Measurements from ENCODE around the gene BEND5. TPM values are rescaled to one million over a fixed set of nuclear protein-coding genes. Genes with fewer than 3 reads are reported as not detected.

The BEND5 gene
- polyA plus RNA-seq, 2 donors, result 0.71 to 1.4 TPM

DNA sequence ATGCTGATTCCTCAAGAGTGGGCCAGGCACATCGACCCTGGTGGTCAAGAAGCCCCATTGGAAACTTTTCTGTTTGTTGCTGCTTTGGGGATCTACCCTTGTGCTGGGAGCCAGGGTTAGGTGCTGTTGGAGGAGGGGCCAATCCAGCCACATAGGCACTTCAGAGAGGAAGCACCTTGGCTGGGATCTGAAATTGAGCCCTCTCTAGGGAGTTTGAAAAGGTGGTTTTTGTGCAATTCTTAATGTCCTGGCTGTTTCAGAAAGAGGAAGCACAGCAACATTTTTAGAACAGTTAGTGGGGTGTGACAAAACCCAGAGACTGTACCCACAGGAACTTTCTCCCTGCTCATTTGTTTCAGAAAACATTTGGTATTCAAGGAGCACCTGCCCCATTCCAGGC, 17.2 kb upstream of the BEND5 start:
- WGBS, 2 donors, result 61 to 62% methylated on average over 1 of the region's 1 CpG

GRCh38 chr1:48792961-48793360, 16.3 kb upstream of the BEND5 start:
- no peaks in the 10 kb centered on the region for H3K36me3 ChIP-seq (ENCODE audit: control insufficient read depth in 2 of 2, insufficient read depth in 2 of 2, low read length in 1 of 2)
- 51 to 61% methylated on average over 1 of the region's 1 CpG for WGBS, 2 donors
- H3K4me1 ChIP-seq (ENCODE audit: control insufficient read depth in 2 of 2, insufficient read depth in 2 of 2, low read length in 1 of 2), result no peaks in the 10 kb centered on the region
- no peaks in the 10 kb centered on the region for H3K27me3 ChIP-seq (ENCODE audit: control insufficient read depth in 1 of 2, insufficient read depth in 2 of 2, low read length in 2 of 2)
- no peaks in the 10 kb centered on the region for H3K9me3 ChIP-seq (ENCODE audit: control insufficient read depth in 2 of 2, insufficient read depth in 1 of 2, low read depth in 1 of 2, low read length in 1 of 2)
- no peak overlapping the region for H3K27ac ChIP-seq (ENCODE audit: low read depth in 2 of 2, low read length in 1 of 2)
- H3K4me3 ChIP-seq (ENCODE audit: low read depth in 1 of 2, low read length in 2 of 2), result no peak overlapping the region

More for the DNA sequence above, 17.2 kb upstream of the BEND5 start:
- Histone ChIP-seq H3K36me3 (ENCODE audit: control insufficient read depth in 2 of 2, insufficient read depth in 2 of 2, low read length in 1 of 2) (no peaks in the 10 kb centered on the region), H3K4me3 (ENCODE audit: low read depth in 1 of 2, low read length in 2 of 2) (no peak overlapping the region), H3K27ac (ENCODE audit: low read depth in 2 of 2, low read length in 1 of 2) (no peak overlapping the region), H3K9me3 (ENCODE audit: control insufficient read depth in 2 of 2, insufficient read depth in 1 of 2, low read depth in 1 of 2, low read length in 1 of 2) (no peaks in the 10 kb centered on the region), H3K4me1 (ENCODE audit: control insufficient read depth in 2 of 2, insufficient read depth in 2 of 2, low read length in 1 of 2) (no peaks in the 10 kb centered on the region), H3K27me3 (ENCODE audit: control insufficient read depth in 1 of 2, insufficient read depth in 2 of 2, low read length in 2 of 2) (no peaks in the 10 kb centered on the region)

- H3K4me3 ChIP-seq (ENCODE audit: low read depth in 1 of 2, low read length in 2 of 2), result no peak overlapping the region
- no peak overlapping the region for H3K27ac ChIP-seq (ENCODE audit: low read depth in 2 of 2, low read length in 1 of 2)
- no peaks in the 10 kb centered on the region for H3K4me1 ChIP-seq (ENCODE audit: control insufficient read depth in 2 of 2, insufficient read depth in 2 of 2, low read length in 1 of 2)
- no peaks in the 10 kb centered on the region for H3K36me3 ChIP-seq (ENCODE audit: control insufficient read depth in 2 of 2, insufficient read depth in 2 of 2, low read length in 1 of 2)
- no peaks in the 10 kb centered on the region for H3K27me3 ChIP-seq (ENCODE audit: control insufficient read depth in 1 of 2, insufficient read depth in 2 of 2, low read length in 2 of 2)
- no peaks in the 10 kb centered on the region for H3K9me3 ChIP-seq (ENCODE audit: control insufficient read depth in 2 of 2, insufficient read depth in 1 of 2, low read depth in 1 of 2, low read length in 1 of 2)
Measured at GRCh38 chr1:48790397-48790796, 13.7 kb upstream of the BEND5 start.

- Histone ChIP-seq H3K9me3 (ENCODE audit: control insufficient read depth in 2 of 2, insufficient read depth in 1 of 2, low read depth in 1 of 2, low read length in 1 of 2) (no peaks in the 10 kb centered on the region), H3K4me1 (ENCODE audit: control insufficient read depth in 2 of 2, insufficient read depth in 2 of 2, low read length in 1 of 2) (no peaks in the 10 kb centered on the region), H3K4me3 (ENCODE audit: low read depth in 1 of 2, low read length in 2 of 2) (no peak overlapping the region), H3K27ac (ENCODE audit: low read depth in 2 of 2, low read length in 1 of 2) (no peak overlapping the region), H3K27me3 (ENCODE audit: control insufficient read depth in 1 of 2, insufficient read depth in 2 of 2, low read length in 2 of 2) (no peaks in the 10 kb centered on the region), H3K36me3 (ENCODE audit: control insufficient read depth in 2 of 2, insufficient read depth in 2 of 2, low read length in 1 of 2) (no peaks in the 10 kb centered on the region)
- WGBS, 2 donors, result 33 to 46% methylated on average over 4 of the region's 4 CpGs
Measured at GRCh38 chr1:48789903-48790302, 13.2 kb upstream of the BEND5 start.

DNA sequence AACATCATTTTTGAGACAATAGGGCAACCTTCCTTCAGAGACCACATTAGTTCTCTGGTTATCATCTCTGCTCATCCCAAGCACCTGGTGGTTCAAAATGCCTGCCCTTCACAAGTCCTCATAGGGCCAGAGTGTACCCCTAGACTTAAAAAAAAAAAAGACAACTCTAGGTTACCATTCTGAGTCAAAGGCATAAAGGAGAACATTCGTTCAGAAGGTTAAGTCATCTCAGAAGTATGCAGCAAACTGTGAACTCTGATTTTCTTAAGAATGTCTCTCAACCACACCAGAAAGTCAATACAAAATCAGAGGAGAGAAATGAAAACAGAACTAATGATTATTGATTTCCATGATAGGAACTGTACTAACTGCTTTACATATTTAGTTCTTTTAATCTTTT, 9.2 kb upstream of the BEND5 start:
- Histone ChIP-seq H3K4me1 (ENCODE audit: control insufficient read depth in 2 of 2, insufficient read depth in 2 of 2, low read length in 1 of 2) (no peaks in the 10 kb centered on the region), H3K27ac (ENCODE audit: low read depth in 2 of 2, low read length in 1 of 2) (no peak overlapping the region), H3K4me3 (ENCODE audit: low read depth in 1 of 2, low read length in 2 of 2) (no peak overlapping the region), H3K36me3 (ENCODE audit: control insufficient read depth in 2 of 2, insufficient read depth in 2 of 2, low read length in 1 of 2) (no peaks in the 10 kb centered on the region), H3K27me3 (ENCODE audit: control insufficient read depth in 1 of 2, insufficient read depth in 2 of 2, low read length in 2 of 2) (no peaks in the 10 kb centered on the region), H3K9me3 (ENCODE audit: control insufficient read depth in 2 of 2, insufficient read depth in 1 of 2, low read depth in 1 of 2, low read length in 1 of 2) (no peaks in the 10 kb centered on the region)
- WGBS, 2 donors, result 80 to 85% methylated on average over 1 of the region's 1 CpG

DNA sequence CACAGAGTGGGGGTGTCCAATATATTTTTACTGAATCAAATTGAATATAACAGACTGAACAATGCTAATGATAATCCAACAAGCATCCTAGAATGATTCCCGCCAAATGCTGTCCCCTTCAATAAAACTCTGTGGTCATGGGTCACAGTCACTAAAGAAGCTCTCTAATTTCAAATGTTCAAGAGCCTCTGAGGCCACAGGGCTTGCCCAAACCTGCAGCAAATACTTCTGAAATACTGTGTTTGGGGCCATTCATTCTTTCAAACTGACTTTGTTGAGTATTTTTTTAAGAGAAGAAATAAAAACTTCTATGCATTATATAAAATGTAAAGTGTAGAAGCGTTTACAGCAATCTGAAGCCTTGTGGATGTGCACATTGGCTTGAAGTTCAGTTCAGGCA, 7.6 kb upstream of the BEND5 start:
- no peaks in the 10 kb centered on the region for H3K27me3 ChIP-seq (ENCODE audit: control insufficient read depth in 1 of 2, insufficient read depth in 2 of 2, low read length in 2 of 2)
- H3K9me3 ChIP-seq (ENCODE audit: control insufficient read depth in 2 of 2, insufficient read depth in 1 of 2, low read depth in 1 of 2, low read length in 1 of 2), result no peaks in the 10 kb centered on the region
- no peaks in the 10 kb centered on the region for H3K36me3 ChIP-seq (ENCODE audit: control insufficient read depth in 2 of 2, insufficient read depth in 2 of 2, low read length in 1 of 2)
- no peak overlapping the region for H3K4me3 ChIP-seq (ENCODE audit: low read depth in 1 of 2, low read length in 2 of 2)
- H3K4me1 ChIP-seq (ENCODE audit: control insufficient read depth in 2 of 2, insufficient read depth in 2 of 2, low read length in 1 of 2), result no peaks in the 10 kb centered on the region
- H3K27ac ChIP-seq (ENCODE audit: low read depth in 2 of 2, low read length in 1 of 2), result no peak overlapping the region
- WGBS, 2 donors, result 62 to 78% methylated on average over 2 of the region's 2 CpGs

GRCh38 chr1:48777219-48777895, 666 bp upstream of the BEND5 start:
- H3K9me3 ChIP-seq (ENCODE audit: control insufficient read depth in 2 of 2, insufficient read depth in 1 of 2, low read depth in 1 of 2, low read length in 1 of 2), result no peaks in the 10 kb centered on the region
- H3K27ac ChIP-seq (ENCODE audit: low read depth in 2 of 2, low read length in 1 of 2), result no peak overlapping the region
- H3K4me1 ChIP-seq (ENCODE audit: control insufficient read depth in 2 of 2, insufficient read depth in 2 of 2, low read length in 1 of 2), result peaks cover 0 to 2% of the 10 kb centered on the region in 2 donors
- H3K36me3 ChIP-seq (ENCODE audit: control insufficient read depth in 2 of 2, insufficient read depth in 2 of 2, low read length in 1 of 2), result no peaks in the 10 kb centered on the region
- 11% methylated on average over 17 of the region's 17 CpGs for WGBS, 2 donors
- no peaks in the 10 kb centered on the region for H3K27me3 ChIP-seq (ENCODE audit: control insufficient read depth in 1 of 2, insufficient read depth in 2 of 2, low read length in 2 of 2)
- peak overlapping the region; percentile 13 to 41 for H3K4me3 ChIP-seq (ENCODE audit: low read depth in 1 of 2, low read length in 2 of 2)

GRCh38 chr1:48775831-48776392, 779 bp downstream of the BEND5 start:
- Histone ChIP-seq H3K27ac (ENCODE audit: low read depth in 2 of 2, low read length in 1 of 2) (no peak overlapping the region), H3K4me3 (ENCODE audit: low read depth in 1 of 2, low read length in 2 of 2) (peak overlapping the region; percentile 3 to 41), H3K36me3 (ENCODE audit: control insufficient read depth in 2 of 2, insufficient read depth in 2 of 2, low read length in 1 of 2) (no peaks in the 10 kb centered on the region), H3K9me3 (ENCODE audit: control insufficient read depth in 2 of 2, insufficient read depth in 1 of 2, low read depth in 1 of 2, low read length in 1 of 2) (no peaks in the 10 kb centered on the region), H3K4me1 (ENCODE audit: control insufficient read depth in 2 of 2, insufficient read depth in 2 of 2, low read length in 1 of 2) (peaks cover 0 to 2% of the 10 kb centered on the region in 2 donors), H3K27me3 (ENCODE audit: control insufficient read depth in 1 of 2, insufficient read depth in 2 of 2, low read length in 2 of 2) (no peaks in the 10 kb centered on the region)
- WGBS, 2 donors, result 29 to 35% methylated on average over 7 of the region's 7 CpGs

GRCh38 chr1:48773133-48773532, 3.6 kb downstream of the BEND5 start:
- WGBS, 2 donors, result 83 to 91% methylated on average over 1 of the region's 1 CpG
- no peaks in the 10 kb centered on the region for H3K9me3 ChIP-seq (ENCODE audit: control insufficient read depth in 2 of 2, insufficient read depth in 1 of 2, low read depth in 1 of 2, low read length in 1 of 2)
- H3K36me3 ChIP-seq (ENCODE audit: control insufficient read depth in 2 of 2, insufficient read depth in 2 of 2, low read length in 1 of 2), result no peaks in the 10 kb centered on the region
- H3K27me3 ChIP-seq (ENCODE audit: control insufficient read depth in 1 of 2, insufficient read depth in 2 of 2, low read length in 2 of 2), result no peaks in the 10 kb centered on the region
- peaks cover 0 to 2% of the 10 kb centered on the region in 2 donors for H3K4me1 ChIP-seq (ENCODE audit: control insufficient read depth in 2 of 2, insufficient read depth in 2 of 2, low read length in 1 of 2)
- H3K27ac ChIP-seq (ENCODE audit: low read depth in 2 of 2, low read length in 1 of 2), result no peak overlapping the region
- no peak overlapping the region for H3K4me3 ChIP-seq (ENCODE audit: low read depth in 1 of 2, low read length in 2 of 2)

DNA sequence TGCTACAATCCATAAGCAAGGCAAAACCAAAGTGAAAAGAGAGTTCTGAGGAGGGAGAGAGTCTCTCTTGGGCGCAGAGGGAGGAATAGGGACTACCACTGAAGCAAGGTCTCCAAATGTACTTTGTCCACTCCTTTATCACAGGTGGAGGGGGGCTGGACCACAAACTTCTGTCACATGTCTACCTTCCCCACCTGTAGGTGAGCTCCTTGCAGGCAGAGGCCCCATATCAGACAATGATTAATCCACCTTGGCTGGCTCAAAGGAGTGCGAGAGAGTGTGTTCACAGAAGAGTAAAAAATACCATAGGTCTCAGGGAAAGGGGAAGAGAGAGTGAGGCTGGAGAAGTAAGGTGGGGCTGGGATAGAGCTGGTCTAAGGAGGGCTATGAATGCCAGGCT, 4.5 kb downstream of the BEND5 start:
- H3K4me1 ChIP-seq (ENCODE audit: control insufficient read depth in 2 of 2, insufficient read depth in 2 of 2, low read length in 1 of 2), result no peaks in the 10 kb centered on the region
- 76 to 83% methylated on average over 2 of the region's 2 CpGs for WGBS, 2 donors

More for the DNA sequence above, 4.5 kb downstream of the BEND5 start:
- Histone ChIP-seq H3K36me3 (ENCODE audit: control insufficient read depth in 2 of 2, insufficient read depth in 2 of 2, low read length in 1 of 2) (no peaks in the 10 kb centered on the region), H3K9me3 (ENCODE audit: control insufficient read depth in 2 of 2, insufficient read depth in 1 of 2, low read depth in 1 of 2, low read length in 1 of 2) (no peaks in the 10 kb centered on the region), H3K27me3 (ENCODE audit: control insufficient read depth in 1 of 2, insufficient read depth in 2 of 2, low read length in 2 of 2) (no peaks in the 10 kb centered on the region), H3K27ac (ENCODE audit: low read depth in 2 of 2, low read length in 1 of 2) (no peak overlapping the region), H3K4me3 (ENCODE audit: low read depth in 1 of 2, low read length in 2 of 2) (no peak overlapping the region)
